ENCODE data around the gene SPTB.
A peak's percentile ranks its signal among the peaks of the same experiment; 100 is the strongest.

The SPTB gene

GRCh38 chr14:64741200-64741599, 138.5 kb downstream of the SPTB start:
- TF ChIP-seq CTCF (IDR thresholded peaks at IDR 0.05; ENCODE audit: unreplicated experiment in 3 of 3), result no peak
- Mint-ChIP-seq H3K36me3 (ENCODE audit: low read depth) (peaks cover 63% of the 10 kb centered on the region), H3K9me3 (no peaks in the 10 kb centered on the region)

GRCh38 chr14:64738281-64738804, 141.4 kb downstream of the SPTB start:
- Mint-ChIP-seq H3K4me3 (no peak overlapping the region), H3K27me3 (ENCODE audit: low read depth) (no peaks in the 10 kb centered on the region), H3K4me1 (peaks cover 12% of the 10 kb centered on the region), H3K9me3 (no peaks in the 10 kb centered on the region), H3K27ac (peak overlapping the region in 1 of 3 experiments; percentile 30), H3K36me3 (ENCODE audit: low read depth) (peaks cover 58% of the 10 kb centered on the region)
- no peak for TF ChIP-seq CTCF (IDR thresholded peaks at IDR 0.05; ENCODE audit: unreplicated experiment in 3 of 3)

More at GRCh38 chr14:64741200-64741599, 138.5 kb downstream of the SPTB start:
- Mint-ChIP-seq H3K4me1 (peaks cover 8% of the 10 kb centered on the region), H3K4me3 (no peak overlapping the region), H3K27me3 (ENCODE audit: low read depth) (no peaks in the 10 kb centered on the region), H3K27ac (no peak overlapping the region)

- Mint-ChIP-seq H3K27ac (peak overlapping the region in 1 of 3 experiments; percentile 44), H3K36me3 (ENCODE audit: low read depth) (peaks cover 60% of the 10 kb centered on the region), H3K4me1 (peaks cover 12% of the 10 kb centered on the region), H3K27me3 (ENCODE audit: low read depth) (no peaks in the 10 kb centered on the region), H3K4me3 (no peak overlapping the region), H3K9me3 (no peaks in the 10 kb centered on the region)
- TF ChIP-seq CTCF (IDR thresholded peaks at IDR 0.05; ENCODE audit: unreplicated experiment in 3 of 3), result no peak
Observed at GRCh38 chr14:64737391-64738280, 142.1 kb downstream of the SPTB start.

GRCh38 chr14:64736271-64737169, 143.2 kb downstream of the SPTB start:
- H3K4me3 Mint-ChIP-seq, result no peak overlapping the region
- no peaks in the 10 kb centered on the region for H3K9me3 Mint-ChIP-seq
- no peaks in the 10 kb centered on the region for H3K27me3 Mint-ChIP-seq (ENCODE audit: low read depth)
- peaks cover 55% of the 10 kb centered on the region for H3K36me3 Mint-ChIP-seq (ENCODE audit: low read depth)
- no peak for TF ChIP-seq CTCF (IDR thresholded peaks at IDR 0.05; ENCODE audit: unreplicated experiment in 3 of 3)
- peaks cover 12% of the 10 kb centered on the region for H3K4me1 Mint-ChIP-seq
- peak overlapping the region in 2 of 3 experiments; percentile 71 to 72 for H3K27ac Mint-ChIP-seq

- Mint-ChIP-seq H3K4me3 (no peak overlapping the region), H3K36me3 (ENCODE audit: low read depth) (peaks cover 54% of the 10 kb centered on the region)
Observed at GRCh38 chr14:64734990-64735389, 144.7 kb downstream of the SPTB start.

More at GRCh38 chr14:64734990-64735389, 144.7 kb downstream of the SPTB start:
- H3K4me1 Mint-ChIP-seq, result peaks cover 12% of the 10 kb centered on the region
- no peak for TF ChIP-seq CTCF (IDR thresholded peaks at IDR 0.05; ENCODE audit: unreplicated experiment in 3 of 3)
- no peaks in the 10 kb centered on the region for H3K9me3 Mint-ChIP-seq
- H3K27ac Mint-ChIP-seq, result peak overlapping the region; percentile 23 to 63 (median 43)
- no peaks in the 10 kb centered on the region for H3K27me3 Mint-ChIP-seq (ENCODE audit: low read depth)
